Suprapubic skin (tissue), 4 donors: ENCODE results near the gene LECT2. TPM values are rescaled to one million over a fixed set of nuclear protein-coding genes. Genes with fewer than 3 reads are reported as not detected.

Experiments used
- DNase-seq, 2 donors: peaks; one replicate each; pipeline ENCODE4 v3.0.0-alpha.2; 2019; ENCODE audit warnings: low spot score in 2 of 2
- H3K27ac ChIP-seq: fragments of 200-600 bp; sonication (generic); one replicate; pipeline ENCODE4 v1.5.1; 2019
- H3K27me3 ChIP-seq: fragments of 200-600 bp; sonication (generic); one replicate; pipeline ENCODE4 v1.5.1; 2019
- H3K36me3 ChIP-seq: fragments of 200-600 bp; sonication (generic); one replicate; pipeline ENCODE4 v1.5.1; 2019
- H3K4me1 ChIP-seq: fragments of 200-600 bp; sonication (generic); one replicate; pipeline ENCODE4 v1.5.1; 2019
- H3K4me3 ChIP-seq: fragments of 200-600 bp; sonication (generic); one replicate; pipeline ENCODE4 v1.5.1; 2019; ENCODE audit warnings: mild to moderate bottlenecking
- H3K9me3 ChIP-seq: fragments of 200-600 bp; sonication (generic); one replicate; pipeline ENCODE4 v1.5.1; 2019
- EP300 ChIP-seq: sonication (generic); formaldehyde crosslinking; IDR thresholded peaks from one replicate; pipeline ENCODE4 v1.6.1; 2017; ENCODE audit warnings: antibody characterized with exemption
- POLR2A ChIP-seq, 2 donors: fragments of 450-650 bp; IDR thresholded peaks; one replicate each; pipeline ENCODE4 v1.6.1; 2017; ENCODE audit warnings: antibody characterized with exemption in 2 of 2, mild to moderate bottlenecking in 2 of 2, moderate library complexity in 2 of 2
- POLR2AphosphoS5 ChIP-seq, 3 donors: sonication (generic); formaldehyde crosslinking; IDR thresholded peaks; one replicate each; pipeline ENCODE4 v1.6.1; 2017; ENCODE audit warnings: antibody characterized with exemption in 3 of 3
- WGBS: methylation state at CpG from one replicate; pipeline ENCODE4 v1.1.5; 2018; 5-methylcytosine and 5-hydroxymethylcytosine counted together
- total RNA-seq, 4 donors: library from RNA; depleted of rRNA; stranded (reverse); fragments of >200 nt; gene quantifications; one replicate each; pipeline ENCODE4 v1.1.0, GENCODE V29; 2016
- TF ChIP-seq, protein P1 (sequence below), 2 donors: fragments of 200-600 bp in 1 of 2; fragments of 450-650 bp in 1 of 2; sonication (generic) in 1 of 2; IDR thresholded peaks; one replicate each; pipeline ENCODE4 v1.5.1; 2016 to 2019; ENCODE audit warnings: antibody characterized with exemption in 2 of 2, mild to moderate bottlenecking in 1 of 2, moderate library complexity in 1 of 2

LECT2 gene
- total RNA-seq: not detected

DNA sequence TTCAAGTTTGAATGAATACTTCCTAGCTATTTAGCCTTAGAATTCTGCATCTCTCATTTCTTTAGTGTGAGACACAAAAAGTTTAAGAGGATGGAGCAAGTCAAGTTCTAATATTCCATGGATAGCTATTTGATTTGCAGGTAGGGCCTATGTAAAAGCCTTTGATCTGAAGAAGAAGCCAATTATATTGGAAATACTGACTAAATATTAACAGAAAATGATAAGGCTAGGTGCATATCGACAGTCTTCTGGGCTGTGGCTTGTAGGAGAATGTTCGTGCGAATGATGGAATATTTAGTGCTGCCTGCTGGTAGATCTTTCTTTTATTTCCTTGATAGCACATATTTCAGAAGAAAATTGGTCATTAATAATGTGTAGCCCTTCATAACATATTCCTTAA is at the start of gene LECT2:
LECT2 (minus strand) TSS at position 85 of the 400 bp plus-strand sequence. CDS start 150 bp downstream, outside the sequence.
- no peak within 1 kb of the TSS for H3K27ac ChIP-seq
- WGBS: 81% methylated on average over 3 of the region's 3 CpGs
- no peaks in the 10 kb centered on the region for H3K27me3 ChIP-seq
- no peaks in the 10 kb centered on the region for H3K4me1 ChIP-seq
- H3K4me3 ChIP-seq: no peak within 1 kb of the TSS
- DNase-seq: no peak
- no peaks in the 10 kb centered on the region for H3K9me3 ChIP-seq
- no peaks in the 10 kb centered on the region for H3K36me3 ChIP-seq
- no peak for TF ChIP-seq POLR2AphosphoS5 (IDR thresholded peaks at IDR 0.05)

GRCh38 chr5:136004436-136004835 is 49.7 kb upstream of the LECT2 start:
- Histone ChIP-seq H3K9me3 (no peaks in the 10 kb centered on the region), H3K4me3 (no peak overlapping the region), H3K36me3 (no peaks in the 10 kb centered on the region), H3K27me3 (no peaks in the 10 kb centered on the region), H3K27ac (no peak overlapping the region), H3K4me1 (peaks cover 9% of the 10 kb centered on the region)
- TF ChIP-seq POLR2AphosphoS5 (IDR thresholded peaks at IDR 0.05) (no peak), POLR2A (IDR thresholded peaks at IDR 0.05) (no peak), EP300 (no peak)
- TF ChIP-seq, protein P1, sequence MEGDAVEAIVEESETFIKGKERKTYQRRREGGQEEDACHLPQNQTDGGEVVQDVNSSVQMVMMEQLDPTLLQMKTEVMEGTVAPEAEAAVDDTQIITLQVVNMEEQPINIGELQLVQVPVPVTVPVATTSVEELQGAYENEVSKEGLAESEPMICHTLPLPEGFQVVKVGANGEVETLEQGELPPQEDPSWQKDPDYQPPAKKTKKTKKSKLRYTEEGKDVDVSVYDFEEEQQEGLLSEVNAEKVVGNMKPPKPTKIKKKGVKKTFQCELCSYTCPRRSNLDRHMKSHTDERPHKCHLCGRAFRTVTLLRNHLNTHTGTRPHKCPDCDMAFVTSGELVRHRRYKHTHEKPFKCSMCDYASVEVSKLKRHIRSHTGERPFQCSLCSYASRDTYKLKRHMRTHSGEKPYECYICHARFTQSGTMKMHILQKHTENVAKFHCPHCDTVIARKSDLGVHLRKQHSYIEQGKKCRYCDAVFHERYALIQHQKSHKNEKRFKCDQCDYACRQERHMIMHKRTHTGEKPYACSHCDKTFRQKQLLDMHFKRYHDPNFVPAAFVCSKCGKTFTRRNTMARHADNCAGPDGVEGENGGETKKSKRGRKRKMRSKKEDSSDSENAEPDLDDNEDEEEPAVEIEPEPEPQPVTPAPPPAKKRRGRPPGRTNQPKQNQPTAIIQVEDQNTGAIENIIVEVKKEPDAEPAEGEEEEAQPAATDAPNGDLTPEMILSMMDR (IDR thresholded peaks at IDR 0.05): no peak
- no peak for DNase-seq
- WGBS: 92% methylated on average over 3 of the region's 3 CpGs

DNA sequence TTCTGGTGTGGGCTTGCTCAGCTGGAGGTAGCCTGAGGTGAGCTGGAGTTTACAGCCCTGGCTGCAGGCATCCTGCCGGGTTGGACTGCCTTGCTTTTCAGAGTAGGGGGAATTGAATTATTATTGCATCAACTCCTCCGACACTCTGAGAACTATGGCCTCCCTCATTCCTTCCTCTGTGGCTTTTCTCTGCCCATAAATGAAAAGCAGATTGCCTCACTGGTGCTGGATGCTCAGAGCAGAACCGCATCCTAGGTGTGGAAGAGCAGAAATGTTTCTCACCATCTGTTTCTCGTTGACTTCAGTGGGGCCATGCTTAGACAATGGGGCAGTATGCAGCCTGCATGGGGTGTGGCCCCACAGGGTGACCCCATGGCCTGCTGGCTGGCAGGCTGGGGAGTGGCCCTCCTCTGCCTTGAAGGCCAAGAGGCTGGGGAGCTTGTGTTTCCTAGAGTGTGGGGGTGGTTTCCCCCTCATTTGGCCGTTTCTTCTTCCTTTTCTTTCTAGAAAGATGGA is 46.7 kb upstream of the LECT2 start:
- WGBS: 54% methylated on average over 4 of the region's 5 CpGs

GRCh38 chr5:136000932-136001331 is 46.1 kb upstream of the LECT2 start:
- Histone ChIP-seq H3K36me3 (no peaks in the 10 kb centered on the region), H3K4me1 (peaks cover 6% of the 10 kb centered on the region), H3K9me3 (no peaks in the 10 kb centered on the region), H3K27ac (no peak overlapping the region), H3K4me3 (no peak overlapping the region), H3K27me3 (no peaks in the 10 kb centered on the region)
- 86% methylated on average over 3 of the region's 3 CpGs for WGBS
- TF ChIP-seq, protein P1 (IDR thresholded peaks at IDR 0.05): no peak
- TF ChIP-seq EP300 (no peak), POLR2A (IDR thresholded peaks at IDR 0.05) (no peak), POLR2AphosphoS5 (IDR thresholded peaks at IDR 0.05) (no peak)
- no peak for DNase-seq

More for the DNA sequence above, 46.7 kb upstream of the LECT2 start:
- TF ChIP-seq EP300 (no peak), POLR2A (IDR thresholded peaks at IDR 0.05) (no peak), POLR2AphosphoS5 (IDR thresholded peaks at IDR 0.05) (no peak)
- TF ChIP-seq, protein P1 (IDR thresholded peaks at IDR 0.05): no peak
- H3K9me3 ChIP-seq: no peaks in the 10 kb centered on the region
- peaks cover 6% of the 10 kb centered on the region for H3K4me1 ChIP-seq
- H3K27me3 ChIP-seq: no peaks in the 10 kb centered on the region
- H3K4me3 ChIP-seq: no peak overlapping the region
- no peaks in the 10 kb centered on the region for H3K36me3 ChIP-seq
- DNase-seq: no peak
- no peak overlapping the region for H3K27ac ChIP-seq

- no peak for DNase-seq
- H3K4me3 ChIP-seq: no peak overlapping the region
- H3K27me3 ChIP-seq: no peaks in the 10 kb centered on the region
- TF ChIP-seq, protein P1 (IDR thresholded peaks at IDR 0.05): no peak
- TF ChIP-seq POLR2AphosphoS5 (IDR thresholded peaks at IDR 0.05) (no peak), POLR2A (IDR thresholded peaks at IDR 0.05) (no peak), EP300 (no peak)
- H3K36me3 ChIP-seq: no peaks in the 10 kb centered on the region
- 97% methylated on average over 2 of the region's 2 CpGs for WGBS
- no peak overlapping the region for H3K27ac ChIP-seq
- H3K9me3 ChIP-seq: no peaks in the 10 kb centered on the region
- H3K4me1 ChIP-seq: peaks cover 6% of the 10 kb centered on the region
Measured at GRCh38 chr5:136000147-136000546, 45.4 kb upstream of the LECT2 start.
